Hematopoietic multipotent progenitor cell treated with erythropoietin and hydrocortisone succinate and interleukin-3 and kit ligand, for 4 days (in vitro differentiated cells): ENCODE data around the gene SALL3.

Experiments used
- DNase-seq: peaks from one replicate; pipeline ENCODE4 v3.0.0-alpha.2; 2015

SALL3 gene

GRCh38 chr18:78981394-78981831 is 1.8 kb downstream of the SALL3 start:
- no peak for DNase-seq

DNA sequence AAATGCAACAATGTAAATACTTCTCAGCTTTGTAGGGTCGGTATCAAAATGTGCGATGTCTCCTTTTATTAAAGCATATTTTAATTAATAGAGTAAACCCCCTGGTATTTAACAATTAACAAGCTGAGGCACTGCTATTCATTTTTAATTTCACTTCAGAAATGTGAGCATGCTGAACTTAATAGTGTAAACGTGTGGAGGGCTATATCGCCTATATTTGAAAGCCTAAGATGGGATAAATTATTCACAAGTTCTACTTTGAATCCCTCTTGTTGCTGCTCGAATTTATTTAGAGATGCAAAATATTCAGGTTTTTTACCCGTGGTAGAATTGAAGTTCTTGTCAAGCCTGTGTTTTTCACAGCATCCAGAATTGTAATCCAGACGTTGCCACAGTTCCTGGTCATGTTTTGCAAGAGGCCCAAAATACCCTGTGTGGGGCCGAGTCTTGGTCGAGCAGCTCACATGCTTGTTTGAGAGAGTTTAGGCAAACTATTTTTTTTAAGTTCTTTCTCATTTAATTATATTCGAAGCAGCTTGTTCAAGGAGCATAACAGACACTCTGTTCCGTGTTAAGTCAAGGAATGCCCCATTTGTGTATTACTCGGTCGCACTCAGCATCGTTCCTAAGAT is 2.5 kb downstream of the SALL3 start:
- DNase-seq: no peak

GRCh38 chr18:78983512-78983911 is 3.9 kb downstream of the SALL3 start:
- no peak for DNase-seq

- peak; percentile 68 for DNase-seq
These were observed 5.5 kb downstream of the SALL3 start for GRCh38 chr18:78984941-78985784.

GRCh38 chr18:78986018-78986481 is 6.4 kb downstream of the SALL3 start:
- DNase-seq: peak; percentile 58

DNA sequence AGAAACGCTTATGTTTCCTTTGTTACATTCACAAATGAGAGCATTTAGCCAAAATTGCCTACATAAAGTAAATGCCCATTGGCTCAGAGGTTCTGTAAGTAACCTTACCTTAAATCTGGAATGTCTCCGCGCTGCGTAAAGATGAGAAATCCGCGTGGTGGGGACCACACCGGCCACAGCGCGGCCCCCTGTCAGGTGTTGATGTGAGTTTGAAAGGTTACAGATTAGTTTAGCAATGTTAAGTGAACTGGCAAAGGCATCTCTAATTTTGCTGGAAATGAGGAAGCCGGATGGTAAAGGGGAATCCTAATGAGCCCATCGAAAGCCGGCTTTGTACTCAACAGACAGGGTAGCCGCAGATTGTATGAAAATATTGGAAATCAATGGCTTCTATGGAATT is 11.8 kb downstream of the SALL3 start:
- DNase-seq: no peak

GRCh38 chr18:78992041-78993011 is 12.7 kb downstream of the SALL3 start:
- no peak for DNase-seq

GRCh38 chr18:78993014-78993926 is 13.7 kb downstream of the SALL3 start:
- DNase-seq: no peak

GRCh38 chr18:78994000-78994399 is 14.4 kb downstream of the SALL3 start:
- DNase-seq: no peak

GRCh38 chr18:78994531-78994930 is 14.9 kb downstream of the SALL3 start:
- DNase-seq: no peak

- DNase-seq: no peak
These were observed 15.5 kb downstream of the SALL3 start for GRCh38 chr18:78994977-78995582.

GRCh38 chr18:78995740-78996395 is 16.2 kb downstream of the SALL3 start:
- DNase-seq: no peak

DNA sequence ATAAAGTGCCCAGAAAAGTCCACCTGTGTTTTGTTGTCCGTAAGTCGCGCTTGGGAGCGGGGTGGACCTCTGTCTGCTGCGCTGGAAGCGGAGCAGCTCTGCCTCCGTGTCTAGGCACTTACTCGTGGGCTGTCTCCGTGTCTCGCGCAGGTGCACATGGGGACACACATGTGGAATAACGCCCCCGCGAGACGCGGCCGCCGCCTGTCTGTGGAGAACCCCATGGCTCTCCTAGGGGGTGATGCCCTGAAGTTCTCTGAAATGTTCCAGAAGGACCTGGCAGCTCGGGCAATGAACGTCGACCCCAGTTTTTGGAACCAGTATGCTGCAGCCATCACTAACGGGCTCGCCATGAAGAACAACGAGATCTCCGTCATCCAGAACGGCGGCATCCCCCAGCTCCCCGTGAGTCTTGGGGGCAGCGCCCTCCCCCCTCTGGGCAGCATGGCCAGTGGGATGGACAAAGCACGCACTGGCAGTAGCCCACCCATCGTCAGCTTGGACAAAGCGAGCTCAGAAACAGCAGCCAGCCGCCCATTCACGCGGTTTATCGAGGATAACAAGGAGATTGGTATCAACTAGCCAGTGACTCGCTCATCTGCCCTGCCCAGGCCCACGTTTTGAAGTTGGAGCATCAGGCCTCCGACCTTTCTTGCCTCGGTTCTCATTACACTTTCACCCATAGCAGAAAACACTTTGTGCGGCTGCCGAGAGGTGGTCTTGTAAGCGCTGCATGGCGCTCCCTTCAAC is 17.3 kb downstream of the SALL3 start:
- DNase-seq: no peak

DNA sequence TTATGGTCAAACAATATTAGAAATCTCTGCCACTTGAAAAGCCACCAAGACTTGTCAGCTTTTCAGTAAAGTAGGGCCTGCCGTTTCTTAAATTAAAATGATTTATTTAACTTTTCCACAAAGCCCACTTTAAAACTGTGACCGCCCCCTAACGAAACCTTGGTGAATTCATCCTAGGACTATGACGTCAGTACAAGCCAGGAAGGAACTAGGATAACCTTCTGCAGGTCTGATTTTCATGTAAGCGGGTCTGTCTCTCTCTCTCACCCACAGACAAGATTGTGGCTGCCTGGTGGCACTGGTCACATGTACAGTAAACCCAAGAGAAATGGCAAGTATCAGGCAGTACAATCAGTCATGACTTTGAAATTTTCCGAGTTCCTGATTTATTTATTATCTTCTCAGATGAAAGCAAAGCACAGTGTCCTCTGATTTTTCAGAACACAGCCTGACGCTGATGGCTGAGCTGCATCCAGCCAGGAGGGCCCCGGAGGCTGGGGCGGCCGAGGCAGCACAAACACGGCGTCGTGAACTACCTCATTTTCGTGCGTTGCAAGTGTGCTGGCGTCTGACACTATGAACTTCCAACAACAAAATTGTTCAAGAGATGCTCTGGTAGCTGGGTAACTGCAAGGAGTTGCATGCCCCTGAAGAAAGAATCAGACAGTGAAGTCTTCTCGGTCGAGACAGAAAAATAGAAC is 18.9 kb downstream of the SALL3 start:
- DNase-seq: no peak

- DNase-seq: no peak
These were observed 20.3 kb downstream of the SALL3 start for GRCh38 chr18:78999939-79000338.

DNA sequence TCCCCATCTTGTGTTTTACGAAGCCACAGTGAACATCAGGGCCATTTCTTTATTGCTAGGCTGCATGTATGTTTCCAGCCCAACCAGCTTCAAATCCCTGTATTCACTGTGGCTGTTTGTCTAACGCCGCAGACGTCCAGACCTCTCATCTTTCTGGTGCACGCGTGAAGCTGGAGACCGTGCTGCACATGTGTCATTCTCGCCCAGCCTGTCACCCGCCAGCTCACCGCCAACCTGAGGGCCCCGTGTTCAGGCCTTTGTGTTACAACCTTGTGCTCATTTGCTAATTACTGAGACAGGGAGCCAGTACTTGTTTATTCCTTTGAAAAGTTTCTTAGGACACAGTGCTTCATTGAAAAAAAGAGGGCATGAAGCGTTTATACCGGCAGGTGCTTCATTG is 21.4 kb downstream of the SALL3 start:
- no peak for DNase-seq

- no peak for DNase-seq
These were observed 26.0 kb downstream of the SALL3 start for GRCh38 chr18:79005653-79006052.

GRCh38 chr18:79006106-79006795 is 26.6 kb downstream of the SALL3 start:
- DNase-seq: no peak

GRCh38 chr18:79007440-79007839 is 27.8 kb downstream of the SALL3 start:
- no peak for DNase-seq
